HG02840 (cell line): ENCODE data around the gene THADA.
"Not testable (repeated sequence)": the region's sequence is repeated elsewhere in the genome, so short reads cannot be mapped to it uniquely, and the experiment has no call there.

Source experiments
- ATAC-seq: cut with Tn5 transposase; IDR thresholded peaks from one replicate; pipeline ENCODE4 v1.9.1; 2021; ENCODE audit warnings: mild to moderate bottlenecking, moderate library complexity, moderate number of reproducible peaks; ENCODE audit not compliant: unreplicated experiment, low FRiP score

THADA gene

GRCh38 chr2:43600596-43600995, 4.8 kb upstream of the THADA start:
- ATAC-seq = not testable (repeated sequence)

- ATAC-seq = no peak
Observed at GRCh38 chr2:43594875-43595274, 963 bp downstream of the THADA start.

GRCh38 chr2:43593254-43593653, 2.6 kb downstream of the THADA start:
- no peak for ATAC-seq

- ATAC-seq = no peak
Observed at GRCh38 chr2:43592443-43592842, 3.4 kb downstream of the THADA start.

- no peak for ATAC-seq
Observed at GRCh38 chr2:43585708-43586107, 10.1 kb downstream of the THADA start.

GRCh38 chr2:43579275-43579981, 16.4 kb downstream of the THADA start:
- no peak for ATAC-seq

- ATAC-seq = no peak
Observed at GRCh38 chr2:43576981-43577892, 18.6 kb downstream of the THADA start.

- no peak for ATAC-seq
Observed at GRCh38 chr2:43572244-43572643, 23.6 kb downstream of the THADA start.

- no peak for ATAC-seq
Observed at GRCh38 chr2:43569921-43570320, 25.9 kb downstream of the THADA start.

- ATAC-seq = no peak
Observed at GRCh38 chr2:43568228-43568627, 27.6 kb downstream of the THADA start.

GRCh38 chr2:43566461-43566729, 29.4 kb downstream of the THADA start:
- no peak for ATAC-seq

- no peak for ATAC-seq
Observed at GRCh38 chr2:43563679-43564078, 32.2 kb downstream of the THADA start.

- ATAC-seq = no peak
Observed at GRCh38 chr2:43560231-43560547, 35.6 kb downstream of the THADA start.

GRCh38 chr2:43559391-43560230, 36.2 kb downstream of the THADA start:
- peak; percentile 80 for ATAC-seq

GRCh38 chr2:43557196-43557595, 38.6 kb downstream of the THADA start:
- no peak for ATAC-seq

- ATAC-seq = no peak
Observed at GRCh38 chr2:43556256-43556655, 39.6 kb downstream of the THADA start.

GRCh38 chr2:43553341-43553855, 42.4 kb downstream of the THADA start:
- no peak for ATAC-seq

GRCh38 chr2:43551990-43552389, 43.8 kb downstream of the THADA start:
- ATAC-seq = no peak

GRCh38 chr2:43548381-43548780, 47.5 kb downstream of the THADA start:
- not testable (repeated sequence) for ATAC-seq

- no peak for ATAC-seq
Observed at GRCh38 chr2:43542285-43542933, 53.4 kb downstream of the THADA start.
